GM21381 (cell line): Measurements from ENCODE around the gene HID1.
"Not testable (repeated sequence)": the region's sequence is repeated elsewhere in the genome, so short reads cannot be mapped to it uniquely, and the experiment has no call there.

Experiments
- ATAC-seq: cut with Tn5 transposase; IDR thresholded peaks from one replicate; pipeline ENCODE4 v1.9.1; 2021; ENCODE audit warnings: mild to moderate bottlenecking, moderate library complexity; ENCODE audit not compliant: unreplicated experiment

HID1 gene

DNA sequence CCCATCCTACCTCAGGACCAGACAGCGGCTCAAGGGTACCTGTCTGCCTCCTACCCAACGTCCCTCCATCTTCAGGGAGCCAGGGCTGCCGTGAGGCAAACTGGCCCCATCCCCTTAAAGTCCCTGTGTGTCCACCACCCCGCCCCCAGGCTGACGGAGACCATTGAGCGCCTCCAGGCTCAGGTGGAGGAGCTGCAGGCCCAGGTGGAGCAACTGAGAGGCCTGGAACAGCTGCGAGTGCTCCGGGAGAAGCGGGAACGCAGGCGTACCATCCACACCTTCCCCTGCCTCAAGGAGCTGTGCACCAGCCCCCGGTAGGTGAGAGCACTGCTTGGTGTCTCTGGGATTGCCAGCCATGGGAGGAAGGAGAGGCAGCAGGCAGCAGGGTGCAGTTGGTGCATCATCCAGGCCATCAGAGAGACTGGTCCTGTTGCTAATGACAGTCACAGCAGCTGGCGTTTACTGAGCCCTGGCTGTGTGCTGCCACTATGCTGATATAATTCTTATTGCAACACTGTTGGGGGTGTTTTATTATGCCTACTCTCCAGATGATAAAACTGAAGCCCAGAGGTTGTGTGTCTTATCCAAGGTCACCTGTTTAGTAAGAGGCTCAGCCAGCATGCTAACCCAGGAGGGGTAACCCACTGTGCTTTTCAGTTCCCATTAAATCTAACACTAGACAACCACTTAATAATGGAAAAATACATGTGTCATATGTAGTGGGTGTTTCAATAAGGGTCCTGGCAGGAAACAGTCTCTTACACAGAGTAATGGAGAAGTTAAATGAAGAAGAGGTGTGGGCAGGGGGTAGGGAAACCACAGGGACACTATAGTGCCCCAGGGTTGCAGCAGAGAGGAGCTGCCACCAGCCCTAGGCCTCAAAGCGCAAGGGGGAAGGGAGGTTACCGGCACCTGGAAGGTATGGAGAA is 29.6 kb upstream of the HID1 start:
- no peak for ATAC-seq

GRCh38 chr17:74999523-74999922 is 27.0 kb upstream of the HID1 start:
- ATAC-seq = no peak

DNA sequence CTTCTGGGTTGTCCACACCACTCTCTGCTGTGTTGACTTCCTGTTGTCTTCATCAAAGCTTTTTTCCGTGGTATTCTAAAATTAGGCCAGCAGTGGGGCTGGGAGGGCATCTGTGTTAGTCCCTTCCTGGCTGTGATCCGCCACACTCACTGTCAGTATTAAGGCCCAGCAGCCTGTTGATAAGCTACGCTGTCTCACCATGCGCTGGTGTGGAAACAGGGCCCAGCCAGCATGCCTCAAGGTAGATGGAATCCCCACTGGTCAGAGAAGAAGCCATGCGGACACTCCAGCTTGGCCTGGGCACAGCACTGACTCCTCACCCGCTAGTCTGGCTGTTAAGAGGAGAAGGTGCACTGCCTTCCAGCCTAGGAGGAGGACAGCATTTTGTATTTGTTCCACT is 26.2 kb upstream of the HID1 start:
- ATAC-seq = no peak

DNA sequence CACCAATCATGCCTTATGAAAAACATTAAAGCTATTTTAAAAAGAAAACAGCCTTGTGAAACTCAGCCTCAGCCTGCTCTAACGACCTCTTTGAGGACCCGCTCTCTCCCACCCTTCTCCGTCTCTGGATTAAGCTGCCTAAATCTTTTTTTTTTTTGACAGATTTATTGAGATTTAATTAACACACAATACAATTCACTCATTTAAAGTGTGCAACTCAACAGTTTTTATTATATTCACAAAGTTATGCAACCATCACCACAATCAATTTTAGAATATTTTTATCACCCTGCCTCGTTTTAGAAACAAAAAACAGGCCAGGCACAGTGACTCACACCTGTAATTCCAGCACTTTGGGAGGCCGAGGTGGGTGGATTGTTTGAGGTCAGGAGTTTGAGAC is 23.3 kb upstream of the HID1 start:
- ATAC-seq = no peak

- ATAC-seq = no peak
Measured at GRCh38 chr17:74994440-74994839, 21.9 kb upstream of the HID1 start.

GRCh38 chr17:74992223-74992622 is 19.7 kb upstream of the HID1 start:
- ATAC-seq = no peak

GRCh38 chr17:74990581-74991105 is 18.1 kb upstream of the HID1 start:
- ATAC-seq = no peak

DNA sequence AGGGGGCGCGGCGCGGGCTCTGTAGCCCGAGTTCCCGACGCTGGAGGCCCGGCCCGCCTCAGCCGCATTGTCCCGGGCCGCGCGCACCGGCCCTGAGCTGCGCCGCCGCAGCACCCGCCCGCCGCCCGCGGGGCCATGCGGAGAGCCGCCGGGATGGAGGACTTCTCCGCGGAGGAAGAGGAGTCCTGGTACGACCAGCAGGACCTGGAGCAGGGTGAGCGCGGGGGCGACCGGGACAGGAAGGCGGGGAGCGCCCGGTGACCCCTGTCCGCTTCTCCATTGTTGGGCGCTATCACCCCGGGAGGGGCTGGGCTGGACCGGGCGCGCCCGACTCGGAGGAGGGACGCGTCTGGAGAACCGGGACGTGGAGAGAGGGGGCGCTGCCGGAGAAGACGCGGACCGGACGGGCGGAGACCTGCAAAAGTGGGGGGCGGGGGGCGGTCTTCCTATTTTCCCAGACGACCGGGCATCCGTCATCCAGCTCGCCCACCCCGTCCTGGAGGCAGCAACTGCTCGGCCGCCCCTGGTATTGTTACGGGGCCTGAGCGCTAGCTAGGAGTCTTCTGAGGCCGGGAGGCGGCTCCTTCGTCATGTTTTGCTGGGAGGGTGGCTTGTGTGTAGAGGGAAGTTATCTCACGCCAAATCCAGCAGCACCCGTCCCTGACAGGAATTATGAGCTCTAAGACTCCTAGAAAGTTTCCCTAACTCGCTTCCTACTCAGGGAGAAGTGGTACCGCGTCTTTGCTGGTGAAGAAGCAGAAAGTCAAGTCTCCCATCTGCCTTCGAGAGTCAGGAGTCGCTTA is 15.6 kb upstream of the HID1 start:
- peak; percentile 41 for ATAC-seq

- ATAC-seq = peak; percentile 95
Measured at GRCh38 chr17:74987418-74987908, 14.9 kb upstream of the HID1 start, which contains the start of gene CDR2L. Gene CDR2L, plus strand, starts transcription at chr17:74987632. Its CDS starts 412 bp downstream, at chr17:74988044.

DNA sequence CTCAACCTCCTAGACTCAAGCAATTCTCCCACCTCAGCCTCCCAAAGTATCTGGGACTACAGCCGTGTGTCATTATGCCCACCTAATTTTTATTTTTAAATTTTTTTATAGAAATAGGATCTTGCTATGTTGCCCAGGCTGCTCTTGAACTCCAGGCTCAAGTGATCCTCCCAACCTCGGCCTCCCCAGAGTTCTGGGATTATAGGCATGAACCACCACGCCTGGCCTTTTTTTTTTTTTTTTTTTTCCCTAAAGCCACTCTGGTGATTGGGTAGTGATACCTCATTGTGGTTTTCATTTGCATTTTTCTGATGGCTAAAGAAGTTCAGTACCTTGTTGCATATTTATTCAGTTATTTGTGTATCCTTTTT is 13.6 kb upstream of the HID1 start:
- ATAC-seq = no peak

DNA sequence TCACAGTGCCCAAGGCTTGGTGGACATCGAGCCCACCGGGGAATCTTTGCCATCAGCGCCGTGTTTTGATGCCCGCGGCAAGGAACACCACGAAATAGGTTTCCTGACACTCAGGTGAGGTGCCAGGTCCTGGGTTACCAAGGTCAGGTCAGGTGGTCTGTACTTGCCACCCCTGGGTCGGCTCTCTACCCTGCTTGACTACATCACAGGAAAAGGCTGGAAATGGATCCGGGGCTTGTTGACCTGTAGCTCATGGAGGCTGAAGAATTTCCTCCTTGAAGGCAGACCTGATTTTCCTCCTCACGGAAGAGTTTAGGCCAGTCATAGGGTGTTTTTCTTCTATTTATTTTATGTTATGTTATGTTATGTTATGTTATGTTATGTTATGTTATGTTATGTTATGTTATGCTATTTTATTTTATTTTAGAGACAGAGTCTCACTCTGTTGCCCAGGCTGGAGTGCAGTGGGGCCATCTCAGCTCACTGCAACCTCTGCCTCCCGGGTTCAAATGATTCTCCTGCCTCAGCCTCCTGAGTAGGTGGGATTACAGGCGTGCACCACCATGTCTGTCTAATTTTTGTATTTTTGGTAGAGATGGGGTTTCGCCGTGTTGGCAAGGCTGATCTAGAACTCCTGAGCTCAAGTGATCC is 10.2 kb upstream of the HID1 start:
- ATAC-seq = not testable (repeated sequence)

DNA sequence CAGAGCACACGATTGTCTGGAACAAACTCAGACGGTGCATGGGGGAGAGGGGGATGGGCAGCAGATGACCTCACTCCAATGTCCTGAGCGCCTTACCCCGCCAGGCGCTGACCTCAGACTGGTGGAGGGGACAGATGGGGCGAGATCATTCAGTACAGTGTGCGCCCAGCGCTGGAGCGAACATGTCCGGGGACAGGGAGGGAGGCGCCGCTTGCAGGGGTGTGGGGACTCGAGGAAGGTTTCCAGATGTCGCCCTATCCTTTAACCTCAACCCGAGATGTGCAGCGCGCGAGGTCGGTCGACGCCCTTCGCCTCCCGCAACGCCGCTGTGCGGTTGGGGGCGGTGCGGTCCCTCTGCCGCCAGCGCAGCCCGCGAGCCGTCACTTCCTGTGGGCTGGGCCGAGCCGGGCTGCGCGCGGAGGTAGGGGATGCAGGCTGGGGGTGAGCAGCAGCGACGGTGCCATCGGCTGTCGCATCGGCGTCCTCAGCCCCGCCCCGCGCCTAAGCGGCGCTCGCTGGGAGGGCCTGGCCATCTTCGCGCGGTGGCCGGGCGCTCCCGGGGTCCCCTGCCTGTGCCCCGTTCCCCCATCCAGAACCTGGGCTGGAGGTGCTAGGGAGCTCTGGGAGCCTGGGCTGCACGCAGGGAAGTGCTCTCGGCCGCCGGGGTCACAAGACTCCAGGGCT is 9.6 kb upstream of the HID1 start:
- no peak for ATAC-seq

DNA sequence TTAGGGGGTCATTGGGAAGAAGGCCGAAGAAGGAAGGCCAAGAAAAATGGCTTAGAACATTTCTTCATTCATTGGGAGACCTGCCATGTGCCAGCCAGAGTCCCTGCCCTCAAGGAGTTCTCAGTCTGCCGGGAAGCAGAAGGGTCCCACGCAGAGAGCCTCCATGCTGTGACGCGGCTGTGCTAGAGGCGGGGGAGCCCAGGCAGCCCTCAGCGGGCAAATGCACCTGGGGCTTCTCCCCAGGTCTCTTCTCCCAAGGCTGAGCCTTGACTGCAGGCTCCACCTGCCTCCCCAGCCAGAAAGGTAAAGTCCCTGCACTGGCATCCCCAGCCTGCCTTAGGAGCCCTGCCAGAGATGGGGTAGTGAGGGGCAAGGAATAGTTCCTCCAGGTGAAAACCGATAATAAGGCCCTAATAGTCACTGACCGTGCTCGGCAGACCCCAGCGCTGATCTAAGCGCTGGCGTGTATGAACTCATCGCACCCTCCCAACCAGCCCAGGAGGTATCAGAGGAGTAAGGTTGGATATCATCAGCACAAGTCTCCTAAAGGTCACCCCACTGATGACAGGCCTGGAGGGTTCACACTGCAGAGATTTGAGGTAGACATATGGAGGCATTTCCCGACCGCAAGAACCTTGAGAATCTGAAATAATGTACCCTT is 8.9 kb upstream of the HID1 start:
- no peak for ATAC-seq

GRCh38 chr17:74979408-74980146 is 7.0 kb upstream of the HID1 start:
- ATAC-seq = no peak

- ATAC-seq = no peak
Measured at GRCh38 chr17:74978240-74978639, 5.7 kb upstream of the HID1 start.

- no peak for ATAC-seq
Measured at GRCh38 chr17:74977802-74978201, 5.2 kb upstream of the HID1 start.

- no peak for ATAC-seq
Measured at GRCh38 chr17:74975943-74976342, 3.4 kb upstream of the HID1 start.

DNA sequence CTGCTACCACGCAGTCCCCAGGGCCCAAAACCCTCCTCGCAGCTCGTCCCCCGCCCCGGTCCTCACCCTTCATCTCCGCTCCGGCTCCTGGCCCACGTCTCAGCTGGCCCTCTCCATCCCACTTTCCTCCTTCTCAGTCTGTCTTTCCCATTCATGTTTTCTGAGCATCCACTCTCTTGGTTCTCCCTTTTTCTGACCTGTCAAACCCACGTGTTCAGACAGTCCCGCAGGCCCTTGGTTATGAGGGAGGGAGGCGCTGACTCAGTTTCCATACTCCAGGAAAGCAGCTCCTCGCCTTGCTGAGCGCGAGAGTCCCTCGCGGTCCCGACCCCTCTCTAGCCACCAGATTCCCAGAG is 392 bp upstream of the HID1 start:
- no peak for ATAC-seq

GRCh38 chr17:74971842-74972106 is 785 bp downstream of the HID1 start:
- ATAC-seq = no peak
